SK-N-SH treated with all-trans-retinoic acid at 6 μM for 48 hours (cell line): Measurements from ENCODE around the gene STUM.

Experiments used
- BACH2 ChIP-seq: fragments of 250-450 bp; sonication (Bioruptor Pico); IDR thresholded peaks from 2 replicates; pipeline ENCODE4 v1.9.0; 2021; ENCODE audit warnings: mild to moderate bottlenecking, borderline replicate concordance
- ISL1 ChIP-seq: fragments of 250-450 bp; sonication (Bioruptor Pico); IDR thresholded peaks from 2 replicates; pipeline ENCODE4 v2.1.2; 2022; ENCODE audit warnings: mild to moderate bottlenecking, moderate library complexity
- OSR1 ChIP-seq: fragments of 250-450 bp; sonication (Bioruptor Pico); IDR thresholded peaks from 2 replicates; pipeline ENCODE4 v1.8.0; 2022; ENCODE audit warnings: moderate library complexity, mild to moderate bottlenecking, inconsistent platforms
- SNAI2 ChIP-seq: fragments of 250-450 bp; sonication (Bioruptor Pico); IDR thresholded peaks from 2 replicates; pipeline ENCODE4 v1.5.0; 2020; ENCODE audit warnings: mild to moderate bottlenecking, moderate library complexity
- TSHZ2 ChIP-seq: fragments of 250-450 bp; sonication (Bioruptor Pico); IDR thresholded peaks from 2 replicates; pipeline ENCODE4 v1.5.0; 2020; ENCODE audit warnings: mild to moderate bottlenecking, moderate library complexity
- ZC3H10 ChIP-seq: fragments of 250-450 bp; sonication (Bioruptor Pico); IDR thresholded peaks from 2 replicates; pipeline ENCODE4 v1.5.1; 2021; ENCODE audit warnings: mild to moderate bottlenecking, moderate library complexity
- ZFP3 ChIP-seq: fragments of 250-450 bp; sonication (Bioruptor Pico); IDR thresholded peaks from 2 replicates; pipeline ENCODE4 v1.5.0; 2020; ENCODE audit warnings: mild to moderate bottlenecking, moderate library complexity
- ZNF70 ChIP-seq: fragments of 450-650 bp; formaldehyde crosslinking; IDR thresholded peaks from 2 replicates; pipeline ENCODE4 v1.5.0; 2020; ENCODE audit warnings: mild to moderate bottlenecking, moderate library complexity
- ZNF8 ChIP-seq: fragments of 450-650 bp; formaldehyde crosslinking; IDR thresholded peaks from 2 replicates; pipeline ENCODE4 v1.5.0; 2020; ENCODE audit warnings: mild to moderate bottlenecking, moderate library complexity
- TF ChIP-seq, protein P1 (sequence below): fragments of 250-450 bp; sonication (Bioruptor Pico); IDR thresholded peaks from 2 replicates; pipeline ENCODE4 v1.8.0; 2020; ENCODE audit warnings: mild to moderate bottlenecking, moderate library complexity, borderline replicate concordance

DNA sequence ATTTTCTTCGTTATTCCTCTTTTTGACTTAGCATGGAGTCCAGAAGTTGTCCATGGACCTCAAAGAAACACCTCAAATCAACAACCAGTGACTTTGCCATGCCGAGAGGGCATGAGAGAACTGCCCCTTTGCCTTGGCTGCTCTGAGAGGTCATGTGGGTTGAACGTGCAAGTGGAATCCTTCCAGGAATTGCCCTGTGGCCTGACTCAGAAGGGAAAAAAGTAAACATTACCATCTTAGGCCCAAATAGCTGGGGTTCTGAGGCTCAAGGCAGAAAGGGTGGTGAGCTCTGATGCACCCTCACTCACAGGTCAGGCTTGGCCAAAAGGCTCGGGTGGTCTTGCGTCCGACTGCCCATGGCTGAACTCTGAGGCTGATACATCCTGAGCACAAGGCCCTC lies 15.1 kb downstream of the STUM start:
- no peak for TF ChIP-seq ZFP3
- no peak for TF ChIP-seq ZC3H10 (CRISPR knock-in tag)
- no peak for TF ChIP-seq BACH2 (CRISPR knock-in tag)
- TF ChIP-seq TSHZ2, result no peak
- TF ChIP-seq, protein P1, sequence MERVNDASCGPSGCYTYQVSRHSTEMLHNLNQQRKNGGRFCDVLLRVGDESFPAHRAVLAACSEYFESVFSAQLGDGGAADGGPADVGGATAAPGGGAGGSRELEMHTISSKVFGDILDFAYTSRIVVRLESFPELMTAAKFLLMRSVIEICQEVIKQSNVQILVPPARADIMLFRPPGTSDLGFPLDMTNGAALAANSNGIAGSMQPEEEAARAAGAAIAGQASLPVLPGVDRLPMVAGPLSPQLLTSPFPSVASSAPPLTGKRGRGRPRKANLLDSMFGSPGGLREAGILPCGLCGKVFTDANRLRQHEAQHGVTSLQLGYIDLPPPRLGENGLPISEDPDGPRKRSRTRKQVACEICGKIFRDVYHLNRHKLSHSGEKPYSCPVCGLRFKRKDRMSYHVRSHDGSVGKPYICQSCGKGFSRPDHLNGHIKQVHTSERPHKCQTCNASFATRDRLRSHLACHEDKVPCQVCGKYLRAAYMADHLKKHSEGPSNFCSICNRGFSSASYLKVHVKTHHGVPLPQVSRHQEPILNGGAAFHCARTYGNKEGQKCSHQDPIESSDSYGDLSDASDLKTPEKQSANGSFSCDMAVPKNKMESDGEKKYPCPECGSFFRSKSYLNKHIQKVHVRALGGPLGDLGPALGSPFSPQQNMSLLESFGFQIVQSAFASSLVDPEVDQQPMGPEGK, result no peak
- no peak for TF ChIP-seq ISL1 (CRISPR knock-in tag)
- no peak for TF ChIP-seq OSR1
- TF ChIP-seq ZNF70 (CRISPR knock-in tag), result no peak
- no peak for TF ChIP-seq ZNF8 (CRISPR knock-in tag)
- TF ChIP-seq SNAI2 (CRISPR knock-in tag), result no peak
